ENCODE data around the gene VPS11. TPM values are rescaled to one million over a fixed set of nuclear protein-coding genes. Genes with fewer than 3 reads are reported as not detected.

Gene VPS11
- total and polyA plus RNA-seq, 7 donors = 13.4 to 37.0 (median 27.4) TPM

DNA sequence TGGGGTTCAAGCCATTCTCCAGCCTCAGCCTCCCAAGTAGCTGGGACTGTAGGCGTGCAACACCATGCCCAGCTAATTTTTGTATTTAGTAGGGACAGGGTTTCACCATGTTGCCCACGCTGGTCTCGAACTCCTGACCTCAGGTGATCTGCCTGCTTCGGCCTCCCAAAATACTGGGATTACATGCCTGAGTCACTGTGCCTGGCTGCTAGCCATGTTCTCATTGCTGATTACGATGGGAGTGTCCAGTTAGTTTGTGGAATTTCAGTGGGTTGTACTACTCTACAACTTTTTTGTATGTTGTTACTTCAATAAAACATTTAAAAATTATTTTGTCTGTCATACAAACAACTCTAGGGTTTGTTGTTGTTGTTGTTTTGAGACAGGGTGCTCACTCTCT is 4.8 kb upstream of the VPS11 start:
- H3K4me1 ChIP-seq = peaks cover 0 to 28% (median 23%) of the 10 kb centered on the region in 4 donors
- no peaks in the 10 kb centered on the region for H3K9me3 ChIP-seq
- intact Hi-C loops (cut with DNase I) = no loop called here
- no peak overlapping the region for H3K4me3 ChIP-seq
- TF ChIP-seq, protein P1, sequence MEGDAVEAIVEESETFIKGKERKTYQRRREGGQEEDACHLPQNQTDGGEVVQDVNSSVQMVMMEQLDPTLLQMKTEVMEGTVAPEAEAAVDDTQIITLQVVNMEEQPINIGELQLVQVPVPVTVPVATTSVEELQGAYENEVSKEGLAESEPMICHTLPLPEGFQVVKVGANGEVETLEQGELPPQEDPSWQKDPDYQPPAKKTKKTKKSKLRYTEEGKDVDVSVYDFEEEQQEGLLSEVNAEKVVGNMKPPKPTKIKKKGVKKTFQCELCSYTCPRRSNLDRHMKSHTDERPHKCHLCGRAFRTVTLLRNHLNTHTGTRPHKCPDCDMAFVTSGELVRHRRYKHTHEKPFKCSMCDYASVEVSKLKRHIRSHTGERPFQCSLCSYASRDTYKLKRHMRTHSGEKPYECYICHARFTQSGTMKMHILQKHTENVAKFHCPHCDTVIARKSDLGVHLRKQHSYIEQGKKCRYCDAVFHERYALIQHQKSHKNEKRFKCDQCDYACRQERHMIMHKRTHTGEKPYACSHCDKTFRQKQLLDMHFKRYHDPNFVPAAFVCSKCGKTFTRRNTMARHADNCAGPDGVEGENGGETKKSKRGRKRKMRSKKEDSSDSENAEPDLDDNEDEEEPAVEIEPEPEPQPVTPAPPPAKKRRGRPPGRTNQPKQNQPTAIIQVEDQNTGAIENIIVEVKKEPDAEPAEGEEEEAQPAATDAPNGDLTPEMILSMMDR (IDR thresholded peaks at IDR 0.05) = no peak
- TF ChIP-seq EP300 (IDR thresholded peaks at IDR 0.05) (no peak), POLR2AphosphoS5 (IDR thresholded peaks at IDR 0.05) (no peak), POLR2A (IDR thresholded peaks at IDR 0.05) (no peak)
- WGBS, 2 donors = 51 to 76% methylated on average over 5 of the region's 5 CpGs
- H3K36me3 ChIP-seq = no peaks in the 10 kb centered on the region
- no peak for DNase-seq
- H3K27ac ChIP-seq = no peak overlapping the region
- H3K27me3 ChIP-seq = no peaks in the 10 kb centered on the region

GRCh38 chr11:119065369-119065768 is 2.2 kb upstream of the VPS11 start:
- WGBS, 2 donors = 65 to 72% methylated on average over 4 of the region's 4 CpGs
- H3K27ac ChIP-seq = no peak overlapping the region
- peaks cover 2 to 6% (median 4%) of the 10 kb centered on the region in 4 donors for H3K36me3 ChIP-seq
- H3K4me1 ChIP-seq = peaks cover 0 to 38% (median 30%) of the 10 kb centered on the region in 4 donors
- no peak for TF ChIP-seq EP300 (IDR thresholded peaks at IDR 0.05)
- TF ChIP-seq POLR2AphosphoS5 (IDR thresholded peaks at IDR 0.05) = no peak
- no peak for TF ChIP-seq POLR2A (IDR thresholded peaks at IDR 0.05)
- TF ChIP-seq, protein P1 (IDR thresholded peaks at IDR 0.05) = no peak
- no peaks in the 10 kb centered on the region for H3K27me3 ChIP-seq
- intact Hi-C loops (cut with DNase I) = no loop called here
- no peak for DNase-seq
- H3K9me3 ChIP-seq = no peaks in the 10 kb centered on the region
- H3K4me3 ChIP-seq = no peak overlapping the region

DNA sequence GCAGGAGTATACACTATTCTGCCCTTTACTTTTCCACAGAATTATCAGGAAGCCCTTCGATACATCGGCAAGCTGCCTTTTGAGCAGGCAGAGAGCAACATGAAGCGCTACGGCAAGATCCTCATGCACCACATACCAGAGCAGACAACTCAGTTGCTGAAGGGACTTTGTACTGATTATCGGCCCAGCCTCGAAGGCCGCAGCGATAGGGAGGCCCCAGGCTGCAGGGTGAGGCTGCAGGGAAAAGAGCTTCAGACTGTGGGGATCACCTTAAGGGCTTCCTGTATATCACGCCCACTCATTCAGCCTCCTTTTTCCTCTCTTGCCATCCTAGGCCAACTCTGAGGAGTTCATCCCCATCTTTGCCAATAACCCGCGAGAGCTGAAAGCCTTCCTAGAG is 10.2 kb downstream of the VPS11 start:
- no peak overlapping the region for H3K4me3 ChIP-seq
- 94 to 96% methylated on average over 11 of the region's 11 CpGs for WGBS, 2 donors
- no peaks in the 10 kb centered on the region for H3K4me1 ChIP-seq
- H3K9me3 ChIP-seq = no peaks in the 10 kb centered on the region
- H3K27me3 ChIP-seq = no peaks in the 10 kb centered on the region
- DNase-seq = no peak
- no peak overlapping the region for H3K27ac ChIP-seq
- H3K36me3 ChIP-seq = peaks cover 44 to 100% (median 82%) of the 10 kb centered on the region in 4 donors
- intact Hi-C loops (cut with DNase I) = no loop called here
- TF ChIP-seq, protein P1 (IDR thresholded peaks at IDR 0.05) = no peak
- TF ChIP-seq POLR2AphosphoS5 (IDR thresholded peaks at IDR 0.05) = no peak
- TF ChIP-seq POLR2A (IDR thresholded peaks at IDR 0.05) = no peak
- TF ChIP-seq EP300 (IDR thresholded peaks at IDR 0.05) = no peak

DNA sequence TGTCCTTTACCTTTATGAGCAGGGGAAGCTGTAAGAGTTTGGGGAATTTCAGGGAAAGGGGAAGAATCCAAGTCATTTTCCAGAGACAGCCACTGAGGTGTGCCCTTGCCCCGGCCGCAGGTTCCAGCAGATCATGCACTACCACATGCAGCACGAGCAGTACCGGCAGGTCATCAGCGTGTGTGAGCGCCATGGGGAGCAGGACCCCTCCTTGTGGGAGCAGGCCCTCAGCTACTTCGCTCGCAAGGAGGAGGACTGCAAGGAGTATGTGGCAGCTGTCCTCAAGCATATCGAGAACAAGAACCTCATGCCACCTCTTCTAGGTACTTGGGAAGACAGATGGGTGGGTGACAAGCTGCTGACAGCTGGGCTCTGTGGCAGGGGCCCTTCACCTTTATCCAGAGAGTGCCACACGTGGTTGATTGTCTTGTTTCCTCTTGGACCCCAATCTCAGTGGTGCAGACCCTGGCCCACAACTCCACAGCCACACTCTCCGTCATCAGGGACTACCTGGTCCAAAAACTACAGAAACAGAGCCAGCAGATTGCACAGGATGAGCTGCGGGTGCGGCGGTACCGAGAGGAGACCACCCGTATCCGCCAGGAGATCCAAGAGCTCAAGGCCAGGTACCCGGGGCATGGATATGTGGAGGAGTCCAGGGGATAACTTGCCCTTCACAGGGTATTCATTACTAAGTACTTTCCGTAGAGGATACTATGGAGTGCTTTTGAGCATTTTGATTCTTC is 11.2 kb downstream of the VPS11 start:
- Histone ChIP-seq H3K27ac (no peak overlapping the region), H3K9me3 (no peaks in the 10 kb centered on the region), H3K27me3 (no peaks in the 10 kb centered on the region), H3K36me3 (peaks cover 33 to 91% (median 72%) of the 10 kb centered on the region in 4 donors), H3K4me1 (no peaks in the 10 kb centered on the region), H3K4me3 (no peak overlapping the region)
- DNase-seq = no peak
- TF ChIP-seq POLR2A (IDR thresholded peaks at IDR 0.05) (no peak), POLR2AphosphoS5 (IDR thresholded peaks at IDR 0.05) (no peak), EP300 (IDR thresholded peaks at IDR 0.05) (no peak)
- TF ChIP-seq, protein P1 (IDR thresholded peaks at IDR 0.05) = no peak
- WGBS, 2 donors = 92 to 96% methylated on average over 19 of the region's 19 CpGs
- intact Hi-C loops (cut with DNase I) = no loop called here
